CD4-positive, alpha-beta T cell (primary cell): ENCODE measurements around the gene MAML2. TPM values are rescaled to one million over a fixed set of nuclear protein-coding genes. Genes with fewer than 3 reads are reported as not detected.
A peak's percentile ranks its signal among the peaks of the same experiment; 100 is the strongest.

ENCODE experiments used
- ATAC-seq: fragments of 200-7000 bp; cut with Tn5 transposase; one replicate; pipeline ENCODE4 v1.10.0; 2022; ENCODE audit warnings: mild to moderate bottlenecking; ENCODE audit not compliant: poor library complexity
- CTCF ChIA-PET: fragments of 350-600 bp; sonication (Branson Sonifier 250); formaldehyde crosslinking; loops from one replicate; lab custom pipeline; 2021; ENCODE audit warnings: antibody characterized with exemption, inconsistent platforms; lab: Charles Lee
- POLR2A ChIA-PET: fragments of 350-600 bp; sonication (Branson Sonifier 250); formaldehyde crosslinking; loops from one replicate; lab custom pipeline; 2021; ENCODE audit warnings: antibody characterized with exemption, inconsistent platforms; lab: Charles Lee
- DNase-seq, 14 experiments: peaks; one replicate each; pipeline ENCODE4 v3.0.0-alpha.2; 2013 to 2020; ENCODE audit warnings: mixed read lengths in 2 of 14
- H3K27ac ChIP-seq, 2 donors: one replicate each; pipeline versions ENCODE4 v1.5.1 to v1.7.0; 2013; ENCODE audit warnings: low read length in 2 of 2, low read depth in 1 of 2, mild to moderate bottlenecking in 1 of 2
- H3K27me3 ChIP-seq, 2 experiments: 1 replicate in 1 of 2; 2 replicates in 1 of 2; pipeline versions ENCODE4 v1.6.1 to v1.7.0; 2013; ENCODE audit warnings: low read length in 2 of 2, control low read depth in 1 of 2, mild to moderate bottlenecking in 1 of 2, moderate library complexity in 1 of 2; ENCODE audit not compliant: insufficient read depth in 2 of 2, control insufficient read depth in 1 of 2
- H3K36me3 ChIP-seq: one replicate; pipeline ENCODE4 v1.6.1; 2013; ENCODE audit warnings: low read length, control low read depth; ENCODE audit not compliant: insufficient read depth
- H3K4me1 ChIP-seq: one replicate; pipeline ENCODE4 v1.6.1; 2013; ENCODE audit warnings: low read length, control low read depth; ENCODE audit not compliant: insufficient read depth
- H3K4me3 ChIP-seq: one replicate; pipeline ENCODE4 v1.5.1; 2013; ENCODE audit warnings: mild to moderate bottlenecking, low read length, moderate library complexity
- H3K9me3 ChIP-seq, 2 experiments: 1 replicate in 1 of 2; 2 replicates in 1 of 2; pipeline versions ENCODE4 v1.6.1 to v1.7.0; 2013; ENCODE audit warnings: low read length in 2 of 2, mild to moderate bottlenecking in 2 of 2, control low read depth in 1 of 2, moderate library complexity in 1 of 2; ENCODE audit not compliant: control insufficient read depth in 1 of 2, insufficient read depth in 1 of 2
- H3K27ac Mint-ChIP-seq: one replicate; pipeline ENCODE4 v1.8.0; 2020; ENCODE audit warnings: mixed read lengths
- H3K27me3 Mint-ChIP-seq: one replicate; pipeline ENCODE4 v1.8.0; 2021; ENCODE audit warnings: mixed read lengths
- H3K36me3 Mint-ChIP-seq: one replicate; pipeline ENCODE4 v1.8.0; 2021; ENCODE audit warnings: low read depth, mixed read lengths
- H3K4me1 Mint-ChIP-seq: one replicate; pipeline ENCODE4 v1.8.0; 2021; ENCODE audit warnings: low read depth, mixed read lengths
- H3K4me3 Mint-ChIP-seq: one replicate; pipeline ENCODE4 v1.8.0; 2020; ENCODE audit warnings: mild to moderate bottlenecking, mixed read lengths
- H3K9me3 Mint-ChIP-seq: one replicate; pipeline ENCODE4 v1.8.0; 2020; ENCODE audit warnings: mixed read lengths
- intact Hi-C, 2 experiments: fragments of 100-400 bp; cut with DNase I in 1 of 2; cut with micrococcal nuclease in 1 of 2; formaldehyde crosslinking; loops; one replicate each; pipeline versions ENCODE4 v1.15.1 to v1.9.0; 2023 to 2025; cut with DNase I, micrococcal nuclease
- total RNA-seq, 174 experiments: library from RNA in 2 of 174; stranded (reverse) in 2 of 174; gene quantifications; one replicate each; pipeline ENCODE4 v1.2.3 and lab custom pipeline; 2021 to 2026
- TF ChIP-seq, protein P1 (sequence below): fragments of 200-600 bp; IDR thresholded peaks from one replicate; pipeline ENCODE4 v1.8.0; 2022; ENCODE audit warnings: antibody characterized with exemption, mild to moderate bottlenecking

MAML2 gene
- total RNA-seq, 2 experiments from 2014 or later: 58.8 to 59.8 TPM

GRCh38 chr11:96356848-96357247 lies 13.9 kb upstream of the MAML2 start:
- Histone ChIP-seq H3K27me3 (no peaks in the 10 kb centered on the region), H3K9me3 (no peaks in the 10 kb centered on the region), H3K27ac (no peak overlapping the region), H3K4me3 (no peak overlapping the region), H3K4me1 (no peaks in the 10 kb centered on the region), H3K36me3 (peaks cover 42% of the 10 kb centered on the region)
- Mint-ChIP-seq H3K27me3 (no peaks in the 10 kb centered on the region), H3K4me3 (no peak overlapping the region), H3K4me1 (no peaks in the 10 kb centered on the region), H3K9me3 (no peaks in the 10 kb centered on the region), H3K36me3 (peaks cover 69% of the 10 kb centered on the region), H3K27ac (no peak overlapping the region)
- TF ChIP-seq, protein P1, sequence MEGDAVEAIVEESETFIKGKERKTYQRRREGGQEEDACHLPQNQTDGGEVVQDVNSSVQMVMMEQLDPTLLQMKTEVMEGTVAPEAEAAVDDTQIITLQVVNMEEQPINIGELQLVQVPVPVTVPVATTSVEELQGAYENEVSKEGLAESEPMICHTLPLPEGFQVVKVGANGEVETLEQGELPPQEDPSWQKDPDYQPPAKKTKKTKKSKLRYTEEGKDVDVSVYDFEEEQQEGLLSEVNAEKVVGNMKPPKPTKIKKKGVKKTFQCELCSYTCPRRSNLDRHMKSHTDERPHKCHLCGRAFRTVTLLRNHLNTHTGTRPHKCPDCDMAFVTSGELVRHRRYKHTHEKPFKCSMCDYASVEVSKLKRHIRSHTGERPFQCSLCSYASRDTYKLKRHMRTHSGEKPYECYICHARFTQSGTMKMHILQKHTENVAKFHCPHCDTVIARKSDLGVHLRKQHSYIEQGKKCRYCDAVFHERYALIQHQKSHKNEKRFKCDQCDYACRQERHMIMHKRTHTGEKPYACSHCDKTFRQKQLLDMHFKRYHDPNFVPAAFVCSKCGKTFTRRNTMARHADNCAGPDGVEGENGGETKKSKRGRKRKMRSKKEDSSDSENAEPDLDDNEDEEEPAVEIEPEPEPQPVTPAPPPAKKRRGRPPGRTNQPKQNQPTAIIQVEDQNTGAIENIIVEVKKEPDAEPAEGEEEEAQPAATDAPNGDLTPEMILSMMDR: no peak
- CTCF ChIA-PET: interaction anchor here (2.1 kb wide), 1 partner anchor 14 kb away, joined by 8 read pairs; the partner anchor contains the start of gene MAML2
- DNase-seq (no peak), ATAC-seq (no peak)
- POLR2A ChIA-PET: no interaction called here
- intact Hi-C loops: no loop called here

DNA sequence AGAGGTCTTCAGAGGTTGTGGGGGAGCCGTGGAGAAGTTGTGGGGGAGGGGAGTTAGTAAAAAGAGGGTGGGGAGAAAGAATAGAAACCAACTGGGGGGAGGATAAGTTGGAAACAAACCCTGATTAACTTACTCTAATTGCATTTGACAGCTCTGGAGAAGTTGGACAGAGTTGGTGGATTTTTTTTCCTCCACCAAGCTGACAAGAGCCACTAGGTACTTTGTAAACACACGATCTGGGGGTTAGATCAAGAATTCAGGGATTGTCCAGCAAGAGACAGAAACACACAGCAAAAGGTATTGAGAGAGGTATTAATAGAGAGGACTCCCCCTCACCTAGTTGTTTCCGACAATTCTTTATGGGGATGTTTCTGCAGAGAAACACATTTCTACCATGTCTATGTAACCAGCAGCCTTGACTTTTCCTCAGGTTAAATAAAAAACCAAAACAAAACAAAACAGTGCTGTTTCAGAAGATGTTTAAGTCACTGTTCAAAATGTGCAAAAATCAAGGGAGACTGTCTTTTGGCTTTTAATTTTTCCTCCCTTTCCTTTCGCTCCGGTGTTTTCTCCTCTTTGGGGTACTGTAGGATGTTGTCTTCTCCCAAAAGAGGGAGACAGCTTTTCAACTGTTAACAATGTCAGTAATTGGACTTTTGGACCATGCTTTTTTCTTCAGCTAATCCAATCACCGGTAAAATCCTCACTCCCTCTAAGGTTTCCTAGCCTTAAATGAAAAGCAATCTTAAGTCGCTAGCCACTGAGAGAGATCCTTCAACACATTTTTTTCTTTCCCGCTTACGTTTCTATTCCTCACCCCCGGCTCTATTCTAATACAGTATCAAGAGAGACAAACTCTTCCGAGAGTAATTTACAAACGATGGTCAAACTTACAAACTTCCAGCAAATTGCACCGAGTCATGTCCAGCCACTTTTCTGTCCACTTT lies 708 bp downstream of the MAML2 start:
- Mint-ChIP-seq H3K36me3 (peaks cover 52% of the 10 kb centered on the region), H3K9me3 (no peaks in the 10 kb centered on the region), H3K4me1 (peaks cover 40% of the 10 kb centered on the region), H3K4me3 (peak overlapping the region; percentile 97), H3K27me3 (no peaks in the 10 kb centered on the region), H3K27ac (peak overlapping the region; percentile 87)
- ChIA-PET POLR2A (interaction anchor here (0.7 to 7.6 kb wide), 66 partner anchors 10 to 1191 kb away, joined by 3 to 51 read pairs (median 4); partner anchors contain the start of genes CCDC82, CEP57, FAM76B and JRKL), CTCF (interaction anchor here (0.6 to 4.8 kb wide), 95 partner anchors 11 to 506 kb away, joined by 3 to 80 read pairs (median 5); partner anchors contain the start of genes CCDC82 and JRKL)
- Histone ChIP-seq H3K27me3 (no peaks in the 10 kb centered on the region), H3K36me3 (no peaks in the 10 kb centered on the region), H3K4me1 (peaks cover 48% of the 10 kb centered on the region), H3K27ac (peak overlapping the region; percentile 45 to 86), H3K9me3 (no peaks in the 10 kb centered on the region), H3K4me3 (peak overlapping the region; percentile 92)
- ATAC-seq: no peak
- TF ChIP-seq, protein P1: no peak
- DNase-seq: peak in 1 of 14 experiments; percentile 35
- intact Hi-C loops: loop anchor here (1.0 to 5.0 kb wide), 11 partner anchors 35 to 505 kb away; partner anchors contain the start of genes CCDC82 (in 1 of the 2) and JRKL (in 1 of the 2)

DNA sequence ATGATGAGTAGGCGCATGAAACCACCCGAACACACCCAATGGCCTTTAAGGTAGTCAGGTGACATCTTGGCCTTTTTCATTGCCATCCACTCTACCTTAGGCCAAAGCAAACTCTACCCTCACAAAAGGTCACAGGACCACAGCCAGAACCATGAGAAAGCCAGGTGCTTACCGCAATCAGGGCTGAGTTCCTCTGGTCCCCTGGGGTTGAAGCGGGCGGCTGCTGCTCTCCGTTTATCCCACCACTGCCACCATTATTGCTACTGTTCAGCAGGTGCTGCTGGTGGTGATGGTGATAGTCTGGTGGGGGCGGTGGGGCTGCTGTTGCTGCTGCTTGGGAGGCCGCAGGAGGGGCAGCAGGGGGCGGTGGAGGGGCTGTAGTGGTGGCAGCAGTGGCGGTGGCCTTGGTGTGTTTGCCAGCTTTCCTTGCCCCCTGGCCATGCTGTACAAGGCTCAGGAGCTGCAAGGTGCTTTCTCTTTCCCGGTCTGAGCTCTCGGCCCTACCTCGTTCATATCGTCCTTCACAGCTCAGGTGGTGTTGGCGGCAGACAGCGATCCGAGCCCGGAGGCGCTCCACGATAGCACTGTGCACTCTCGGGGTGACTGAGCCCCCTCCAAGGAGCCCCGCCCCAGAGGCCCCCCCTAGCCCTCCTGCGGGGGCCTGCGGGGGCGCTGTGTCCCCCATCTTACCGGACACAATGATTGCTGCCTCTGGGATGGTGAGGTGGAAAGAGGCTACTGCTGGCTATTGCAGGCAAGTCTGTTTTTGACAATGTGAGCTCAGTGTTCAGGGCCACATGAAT lies 1.6 kb downstream of the MAML2 start:
- Mint-ChIP-seq H3K9me3 (no peaks in the 10 kb centered on the region), H3K36me3 (peaks cover 54% of the 10 kb centered on the region), H3K27me3 (no peaks in the 10 kb centered on the region), H3K4me1 (peaks cover 49% of the 10 kb centered on the region), H3K27ac (peak overlapping the region; percentile 87), H3K4me3 (peak overlapping the region; percentile 97)
- ChIA-PET POLR2A (interaction anchor here (0.6 to 7.6 kb wide), 25 partner anchors 9 to 340 kb away, joined by 3 to 51 read pairs (median 5); partner anchors contain the start of genes CCDC82 and JRKL), CTCF (interaction anchor here (0.7 to 4.8 kb wide), 23 partner anchors 18 to 373 kb away, joined by 3 to 80 read pairs (median 6); partner anchors contain the start of genes CCDC82 and JRKL)
- Histone ChIP-seq H3K27ac (peak overlapping the region; percentile 62 to 86), H3K9me3 (no peaks in the 10 kb centered on the region), H3K36me3 (no peaks in the 10 kb centered on the region), H3K4me1 (peaks cover 48% of the 10 kb centered on the region), H3K27me3 (no peaks in the 10 kb centered on the region), H3K4me3 (peak overlapping the region; percentile 92)
- DNase-seq (peak; percentile 44 to 85 (median 63)), ATAC-seq (peak; percentile 45)
- intact Hi-C loops: loop anchor here (1.0 to 5.0 kb wide), 12 partner anchors 34 to 504 kb away; partner anchors contain the start of genes CCDC82 (in 1 of the 2) and JRKL (in 1 of the 2)
- TF ChIP-seq, protein P1: peak; percentile 53
